Right ventricle myocardium superior (tissue), 1 donor: Measurements from ENCODE around the gene PDK3. TPM values are rescaled to one million over a fixed set of nuclear protein-coding genes. Genes with fewer than 3 reads are reported as not detected.

ENCODE experiments used
- ATAC-seq: fragments of 200-7000 bp; cut with Tn5 transposase; one replicate; pipeline ENCODE4 v1.9.1; 2020; ENCODE audit warnings: mild to moderate bottlenecking; ENCODE audit not compliant: poor library complexity
- DNase-seq: peaks from one replicate; pipeline ENCODE4 v3.0.0-alpha.2; 2020
- intact Hi-C: fragments of 100-400 bp; cut with DNase I; formaldehyde crosslinking; loops from one replicate; pipeline ENCODE4 v1.11.2; 2022
- total RNA-seq: library from RNA; stranded (reverse); fragmentation: NEBNext Ultra II Directional; extraction: Animal tissue kit (Norgen Biotek cat#: 25700); gene quantifications from one replicate; pipeline ENCODE4 v1.2.1, GENCODE V29; 2021
- donor health status: DM: no; HTN: yes; CAD: no; lungs with severe emphysema.

Gene PDK3
- total RNA-seq, 1 donor from 2014 or later: 5.1 TPM

- intact Hi-C loops: no loop called here
- no peak for DNase-seq
- no peak for ATAC-seq
These were observed 13.4 kb downstream of the PDK3 start for GRCh38 chrX:24478509-24478908.

- intact Hi-C loops: no loop called here
- ATAC-seq (peak; percentile 68), DNase-seq (no peak)
These were observed 14.8 kb downstream of the PDK3 start for GRCh38 chrX:24479924-24480323.

GRCh38 chrX:24480400-24480865 lies 15.3 kb downstream of the PDK3 start:
- DNase-seq: no peak
- ATAC-seq: no peak
- intact Hi-C loops: no loop called here

- no peak for ATAC-seq
- intact Hi-C loops: no loop called here
These were observed 17.8 kb downstream of the PDK3 start for GRCh38 chrX:24482823-24483415.

GRCh38 chrX:24483596-24483995 lies 18.5 kb downstream of the PDK3 start:
- no peak for DNase-seq
- no peak for ATAC-seq
- intact Hi-C loops: no loop called here

More at GRCh38 chrX:24482823-24483415, 17.8 kb downstream of the PDK3 start:
- no peak for DNase-seq

GRCh38 chrX:24485323-24485722 lies 20.2 kb downstream of the PDK3 start:
- no peak for DNase-seq
- no peak for ATAC-seq
- intact Hi-C loops: no loop called here

- intact Hi-C loops: no loop called here
- DNase-seq: no peak
- no peak for ATAC-seq
These were observed 21.0 kb downstream of the PDK3 start for GRCh38 chrX:24485976-24486680.

GRCh38 chrX:24487571-24487970 lies 22.5 kb downstream of the PDK3 start:
- ATAC-seq: no peak
- DNase-seq: no peak
- intact Hi-C loops: no loop called here

GRCh38 chrX:24491741-24492140 lies 26.7 kb downstream of the PDK3 start:
- DNase-seq (no peak), ATAC-seq (no peak)
- intact Hi-C loops: no loop called here

GRCh38 chrX:24493740-24494581 lies 28.9 kb downstream of the PDK3 start:
- no peak for DNase-seq
- intact Hi-C loops: no loop called here
- ATAC-seq: no peak

- intact Hi-C loops: loop anchor here (5.0 kb wide), 1 partner anchor 97 kb away; no protein-coding TSS in a partner anchor
- ATAC-seq: peak; percentile 49
- no peak for DNase-seq
These were observed 29.6 kb downstream of the PDK3 start for GRCh38 chrX:24494647-24495075.

GRCh38 chrX:24495700-24496099 lies 30.6 kb downstream of the PDK3 start:
- DNase-seq (no peak), ATAC-seq (no peak)
- intact Hi-C loops: loop anchor here (5.0 kb wide), 1 partner anchor 98 kb away; no protein-coding TSS in a partner anchor

- DNase-seq (no peak), ATAC-seq (peak; percentile 61)
- intact Hi-C loops: loop anchor here (5.0 kb wide), 1 partner anchor 101 kb away; no protein-coding TSS in a partner anchor
These were observed 33.1 kb downstream of the PDK3 start for GRCh38 chrX:24498181-24498580.

- DNase-seq: no peak
- intact Hi-C loops: loop anchor here (5.0 kb wide), 1 partner anchor 102 kb away; no protein-coding TSS in a partner anchor
- ATAC-seq: no peak
These were observed 33.9 kb downstream of the PDK3 start for GRCh38 chrX:24498975-24499374.

GRCh38 chrX:24506082-24506481 lies 41.0 kb downstream of the PDK3 start:
- no peak for DNase-seq
- ATAC-seq: no peak
- intact Hi-C loops: no loop called here

GRCh38 chrX:24508375-24508774 lies 43.3 kb downstream of the PDK3 start:
- intact Hi-C loops: no loop called here
- DNase-seq: no peak
- ATAC-seq: no peak

GRCh38 chrX:24513416-24513815 lies 48.3 kb downstream of the PDK3 start:
- intact Hi-C loops: no loop called here
- DNase-seq (no peak), ATAC-seq (no peak)

- ATAC-seq: no peak
- intact Hi-C loops: no loop called here
- DNase-seq: no peak
These were observed 50.4 kb downstream of the PDK3 start for GRCh38 chrX:24515447-24515846.

GRCh38 chrX:24520472-24520871 lies 55.4 kb downstream of the PDK3 start:
- intact Hi-C loops: no loop called here
- DNase-seq (no peak), ATAC-seq (no peak)
